ENCODE results near the gene DDRGK1.

DNA sequence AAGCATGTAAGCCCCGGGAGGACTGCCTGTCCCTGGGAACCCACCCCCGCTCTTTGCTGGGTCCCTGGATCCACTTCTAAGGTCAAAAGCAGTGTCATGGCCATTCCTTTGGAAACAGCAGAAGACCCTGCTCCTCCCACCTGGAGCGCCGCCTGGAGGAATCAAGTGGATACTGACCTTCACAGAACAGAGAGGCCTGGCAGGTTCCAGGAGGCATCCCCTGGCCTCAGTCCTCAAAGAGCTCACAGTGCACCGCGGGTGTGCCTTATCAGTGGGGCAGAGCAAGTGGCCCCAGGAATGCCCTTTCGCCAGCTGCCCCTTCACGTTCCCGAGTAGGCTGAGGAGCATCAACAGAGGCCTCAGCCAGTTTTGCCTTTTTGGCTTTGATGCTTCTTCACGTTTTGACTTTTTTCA lies 45.6 kb upstream of the DDRGK1 start:
- TF ChIP-seq CTCF (IDR thresholded peaks at IDR 0.05; ENCODE audit: insufficient read depth, low read length, poor library complexity, severe bottlenecking) (no peak), EZH2phosphoT487 (conservative IDR thresholded peaks at IDR 0.05; ENCODE audit: low read length) (no peak)

All from SU-DHL-6 (cell line).